Mesothelial cell of epicardium (in vitro differentiated cells): Measurements from ENCODE around the gene BTBD10. TPM values are rescaled to one million over a fixed set of nuclear protein-coding genes. Genes with fewer than 3 reads are reported as not detected.

Experiments used
- DNase-seq, 2 experiments: peaks; one replicate each; pipeline ENCODE4 v3.0.0; 2021; ENCODE audit warnings: low spot score in 2 of 2; ENCODE audit not compliant: unreplicated experiment in 2 of 2
- H3K27ac Mint-ChIP-seq: 2 replicates; pipeline ENCODE4 v1.8.0; 2021; ENCODE audit warnings: mixed read lengths
- H3K27me3 Mint-ChIP-seq: 2 replicates; pipeline ENCODE4 v1.8.0; 2021; ENCODE audit warnings: low read depth, mixed read lengths
- H3K36me3 Mint-ChIP-seq: 2 replicates; pipeline ENCODE4 v1.8.0; 2021; ENCODE audit warnings: mixed read lengths
- H3K4me1 Mint-ChIP-seq: 2 replicates; pipeline ENCODE4 v1.8.0; 2021; ENCODE audit warnings: mixed read lengths
- H3K4me3 Mint-ChIP-seq: 2 replicates; pipeline ENCODE4 v1.8.0; 2021; ENCODE audit warnings: mild to moderate bottlenecking, moderate library complexity, mixed read lengths
- H3K9me3 Mint-ChIP-seq: 2 replicates; pipeline ENCODE4 v1.8.0; 2021; ENCODE audit warnings: mixed read lengths
- total RNA-seq: library from RNA; stranded (reverse); gene quantifications from 3 replicates; pipeline ENCODE4 v1.2.1, GENCODE V29; 2021
- TF ChIP-seq, protein P1 (sequence below): fragments of 200-600 bp; sonication (generic); IDR thresholded peaks from one replicate; pipeline ENCODE4 v1.5.0; 2021; ENCODE audit warnings: antibody characterized with exemption; ENCODE audit not compliant: unreplicated experiment

Gene BTBD10
- total RNA-seq, 1 donor from 2014 or later: 22.6 TPM

DNA sequence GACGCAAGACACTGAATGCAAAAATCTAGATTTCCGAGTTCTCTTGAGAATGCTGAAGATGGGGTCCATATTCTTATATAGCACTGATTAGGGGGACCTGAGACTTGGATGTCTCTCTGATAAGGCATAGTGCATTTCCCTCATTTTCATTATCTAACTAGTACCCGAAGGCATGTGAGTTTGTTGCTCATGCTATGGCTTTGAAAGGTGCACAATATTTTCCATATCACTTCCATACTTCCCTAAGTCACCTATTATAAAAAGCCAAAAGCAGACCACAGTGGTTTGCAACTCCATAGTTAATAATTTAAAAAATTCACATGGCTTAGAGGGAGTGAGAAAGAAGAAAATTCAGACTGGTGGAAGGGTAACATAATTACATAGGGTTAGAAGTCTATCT is 1.7 kb downstream of the BTBD10 start:
- Mint-ChIP-seq H3K9me3 (no peaks in the 10 kb centered on the region), H3K36me3 (no peaks in the 10 kb centered on the region), H3K4me3 (peak overlapping the region; percentile 99), H3K4me1 (peaks cover 18% of the 10 kb centered on the region), H3K27ac (peak overlapping the region; percentile 34), H3K27me3 (no peaks in the 10 kb centered on the region)
- TF ChIP-seq, protein P1, sequence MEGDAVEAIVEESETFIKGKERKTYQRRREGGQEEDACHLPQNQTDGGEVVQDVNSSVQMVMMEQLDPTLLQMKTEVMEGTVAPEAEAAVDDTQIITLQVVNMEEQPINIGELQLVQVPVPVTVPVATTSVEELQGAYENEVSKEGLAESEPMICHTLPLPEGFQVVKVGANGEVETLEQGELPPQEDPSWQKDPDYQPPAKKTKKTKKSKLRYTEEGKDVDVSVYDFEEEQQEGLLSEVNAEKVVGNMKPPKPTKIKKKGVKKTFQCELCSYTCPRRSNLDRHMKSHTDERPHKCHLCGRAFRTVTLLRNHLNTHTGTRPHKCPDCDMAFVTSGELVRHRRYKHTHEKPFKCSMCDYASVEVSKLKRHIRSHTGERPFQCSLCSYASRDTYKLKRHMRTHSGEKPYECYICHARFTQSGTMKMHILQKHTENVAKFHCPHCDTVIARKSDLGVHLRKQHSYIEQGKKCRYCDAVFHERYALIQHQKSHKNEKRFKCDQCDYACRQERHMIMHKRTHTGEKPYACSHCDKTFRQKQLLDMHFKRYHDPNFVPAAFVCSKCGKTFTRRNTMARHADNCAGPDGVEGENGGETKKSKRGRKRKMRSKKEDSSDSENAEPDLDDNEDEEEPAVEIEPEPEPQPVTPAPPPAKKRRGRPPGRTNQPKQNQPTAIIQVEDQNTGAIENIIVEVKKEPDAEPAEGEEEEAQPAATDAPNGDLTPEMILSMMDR: no peak
- DNase-seq: no peak

DNA sequence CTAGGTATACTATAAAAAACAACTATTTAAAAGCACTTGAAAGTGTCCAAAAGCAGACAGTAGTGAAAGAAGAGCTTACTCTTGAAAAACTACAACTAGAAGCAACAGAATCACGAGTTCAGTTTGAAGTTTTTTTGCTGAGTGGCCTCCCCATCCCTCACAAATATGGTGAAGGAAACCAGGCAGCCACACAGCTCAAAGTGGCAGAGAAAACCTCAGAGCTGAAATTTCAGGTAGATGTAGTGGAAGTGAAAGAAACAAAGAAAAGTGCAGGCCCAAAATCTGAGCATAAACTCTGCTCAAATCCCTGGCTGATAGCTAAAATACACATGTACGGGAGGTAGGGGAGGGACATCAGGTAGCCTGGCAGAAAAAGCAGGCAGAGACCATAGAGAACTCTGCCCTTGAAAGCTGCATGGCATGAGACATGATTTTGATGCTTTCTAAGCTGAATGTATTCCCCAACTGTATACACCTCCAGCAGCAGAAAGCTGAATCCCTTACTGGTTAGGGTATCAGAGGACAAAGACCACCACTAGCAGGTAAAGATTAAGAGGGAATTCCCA is 12.1 kb downstream of the BTBD10 start:
- DNase-seq: no peak
- no peak overlapping the region for H3K4me3 Mint-ChIP-seq
- peaks cover 7% of the 10 kb centered on the region for H3K36me3 Mint-ChIP-seq
- TF ChIP-seq, protein P1: no peak
- peaks cover 6% of the 10 kb centered on the region for H3K4me1 Mint-ChIP-seq
- H3K27ac Mint-ChIP-seq: no peak overlapping the region
- H3K27me3 Mint-ChIP-seq: no peaks in the 10 kb centered on the region
- peaks cover 11% of the 10 kb centered on the region for H3K9me3 Mint-ChIP-seq

DNA sequence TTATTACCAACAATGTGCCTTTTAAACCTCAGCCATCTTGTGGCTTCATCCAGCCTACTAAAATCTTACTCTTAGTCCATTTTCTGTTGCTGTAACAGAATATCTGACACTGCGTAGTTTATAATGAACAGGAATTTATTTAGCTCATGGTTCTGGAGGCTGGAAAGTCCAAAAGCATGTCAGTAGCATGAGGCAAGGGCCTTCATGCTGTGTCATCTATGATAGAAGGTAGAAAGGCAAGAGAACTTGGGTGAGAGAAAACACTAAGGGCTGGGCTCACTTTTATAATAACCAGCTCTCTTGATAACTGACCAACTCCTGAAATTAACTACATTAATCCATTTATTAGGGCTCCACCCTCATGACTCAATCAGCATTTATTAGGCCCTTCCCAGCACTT is 13.5 kb downstream of the BTBD10 start:
- peaks cover 7% of the 10 kb centered on the region for H3K36me3 Mint-ChIP-seq
- H3K4me1 Mint-ChIP-seq: peaks cover 6% of the 10 kb centered on the region
- H3K9me3 Mint-ChIP-seq: peaks cover 11% of the 10 kb centered on the region
- H3K27me3 Mint-ChIP-seq: no peaks in the 10 kb centered on the region
- H3K4me3 Mint-ChIP-seq: no peak overlapping the region
- H3K27ac Mint-ChIP-seq: no peak overlapping the region
- DNase-seq: no peak
- TF ChIP-seq, protein P1: no peak

DNA sequence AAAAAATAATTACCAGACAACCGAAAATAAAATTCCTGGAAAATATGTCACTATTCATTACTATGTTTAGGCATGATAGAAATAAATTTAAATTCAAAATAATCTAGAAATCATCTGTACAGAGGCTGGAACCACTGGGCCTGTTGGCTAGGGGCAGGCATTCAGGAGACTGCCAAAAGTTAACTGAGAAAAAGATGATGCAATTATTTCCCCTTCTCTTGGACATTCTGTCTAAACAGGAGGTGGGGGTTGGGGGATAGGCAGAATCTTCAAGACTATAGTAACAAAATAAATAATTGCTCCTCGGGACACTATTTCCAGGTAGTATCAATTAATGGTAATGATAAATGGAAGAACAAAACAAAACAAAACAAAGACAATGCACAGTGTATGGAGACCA is 14.1 kb downstream of the BTBD10 start:
- H3K27me3 Mint-ChIP-seq: no peaks in the 10 kb centered on the region
- DNase-seq: no peak
- peaks cover 6% of the 10 kb centered on the region for H3K4me1 Mint-ChIP-seq
- H3K36me3 Mint-ChIP-seq: peaks cover 7% of the 10 kb centered on the region
- H3K4me3 Mint-ChIP-seq: no peak overlapping the region
- TF ChIP-seq, protein P1: no peak
- no peak overlapping the region for H3K27ac Mint-ChIP-seq
- H3K9me3 Mint-ChIP-seq: peaks cover 11% of the 10 kb centered on the region

DNA sequence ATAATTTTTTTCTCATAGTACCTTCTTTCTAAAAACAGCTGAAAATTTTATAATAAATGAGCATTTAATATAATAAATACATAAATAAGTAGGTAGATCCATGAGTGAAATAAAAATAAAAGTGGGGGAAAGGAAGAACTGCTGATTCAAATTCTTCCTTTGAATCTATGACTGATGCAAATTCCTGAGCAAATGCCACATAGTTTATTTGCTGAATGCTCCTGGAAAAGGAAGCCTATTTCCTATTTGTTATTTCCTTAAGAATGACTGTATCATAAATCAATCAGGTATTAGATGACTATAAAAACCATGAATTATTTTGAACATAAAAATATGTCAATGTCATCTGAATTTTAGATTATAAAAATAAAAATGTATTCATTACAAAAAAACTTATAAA is 16.6 kb downstream of the BTBD10 start:
- DNase-seq: no peak
- Mint-ChIP-seq H3K27me3 (no peaks in the 10 kb centered on the region), H3K9me3 (peaks cover 11% of the 10 kb centered on the region), H3K4me3 (no peak overlapping the region), H3K36me3 (peaks cover 6% of the 10 kb centered on the region), H3K4me1 (peaks cover 6% of the 10 kb centered on the region), H3K27ac (no peak overlapping the region)
- TF ChIP-seq, protein P1: no peak

DNA sequence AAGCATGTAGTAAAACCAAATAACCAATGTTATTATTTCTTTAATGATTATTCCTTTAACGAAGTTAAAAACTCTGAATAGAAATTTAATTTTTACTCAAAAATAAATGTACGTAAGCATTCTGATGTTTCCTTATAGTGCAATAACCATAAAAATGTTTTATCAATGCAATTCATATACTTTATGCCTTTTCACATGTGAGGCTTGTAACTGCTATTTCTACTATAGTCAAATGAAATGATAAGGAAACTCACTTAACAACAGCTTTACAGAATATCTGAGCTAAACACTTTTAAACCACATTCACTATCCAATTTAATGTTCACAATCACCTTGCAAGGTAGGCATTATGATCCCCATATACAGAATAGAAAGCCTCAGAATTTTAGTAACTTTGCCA is 17.4 kb downstream of the BTBD10 start:
- TF ChIP-seq, protein P1: no peak
- Mint-ChIP-seq H3K4me1 (peaks cover 6% of the 10 kb centered on the region), H3K36me3 (peaks cover 3% of the 10 kb centered on the region), H3K27ac (no peak overlapping the region), H3K27me3 (no peaks in the 10 kb centered on the region), H3K4me3 (no peak overlapping the region), H3K9me3 (peaks cover 9% of the 10 kb centered on the region)
- no peak for DNase-seq
